Natural killer cell (primary cell): ENCODE results near the gene SMAD5. TPM values are rescaled to one million over a fixed set of nuclear protein-coding genes. Genes with fewer than 3 reads are reported as not detected.

ENCODE experiments used
- ATAC-seq, 3 donors: fragments of 150-1000 bp in 2 of 3; fragments of 200-7000 bp in 1 of 3; cut with Tn5 transposase; 1 replicate in 1 of 3; 2 replicates in 2 of 3; pipeline ENCODE4 v1.10.0; 2021; ENCODE audit warnings: mild to moderate bottlenecking in 2 of 3, moderate library complexity in 2 of 3
- DNase-seq, 2 donors: peaks; one replicate each; pipeline versions ENCODE4 v3.0.0 to v3.0.0-alpha.2; 2013 to 2021; ENCODE audit warnings: mixed read lengths in 1 of 2
- H3K27ac ChIP-seq: one replicate; pipeline ENCODE4 v1.5.1; 2013; ENCODE audit warnings: mild to moderate bottlenecking, low read length
- H3K27me3 ChIP-seq: one replicate; pipeline ENCODE4 v1.6.1; 2013; ENCODE audit warnings: low read length; ENCODE audit not compliant: control insufficient read depth, insufficient read depth
- H3K36me3 ChIP-seq: one replicate; pipeline ENCODE4 v1.6.1; 2013; ENCODE audit warnings: low read length; ENCODE audit not compliant: control insufficient read depth, insufficient read depth
- H3K4me1 ChIP-seq: one replicate; pipeline ENCODE4 v1.6.1; 2013; ENCODE audit warnings: low read length; ENCODE audit not compliant: control insufficient read depth, insufficient read depth
- H3K4me3 ChIP-seq: one replicate; pipeline ENCODE4 v1.5.1; 2013; ENCODE audit warnings: low read length
- H3K9me3 ChIP-seq: one replicate; pipeline ENCODE4 v1.6.1; 2013; ENCODE audit warnings: low read length; ENCODE audit not compliant: control insufficient read depth, insufficient read depth
- H3K27ac Mint-ChIP-seq, 2 donors: one replicate each; pipeline ENCODE4 v1.8.0; 2022; ENCODE audit warnings: mild to moderate bottlenecking in 2 of 2, mixed read lengths in 2 of 2, moderate library complexity in 1 of 2
- H3K27me3 Mint-ChIP-seq, 2 donors: one replicate each; pipeline ENCODE4 v1.8.0; 2022; ENCODE audit warnings: low read depth in 2 of 2, mixed read lengths in 2 of 2
- H3K36me3 Mint-ChIP-seq: one replicate; pipeline ENCODE4 v1.8.0; 2022; ENCODE audit warnings: mixed read lengths
- H3K4me1 Mint-ChIP-seq, 2 donors: one replicate each; pipeline ENCODE4 v1.8.0; 2022; ENCODE audit warnings: mixed read lengths in 2 of 2
- H3K4me3 Mint-ChIP-seq: one replicate; pipeline ENCODE4 v1.8.0; 2022; ENCODE audit warnings: mild to moderate bottlenecking, moderate library complexity, mixed read lengths
- H3K9me3 Mint-ChIP-seq, 2 donors: one replicate each; pipeline ENCODE4 v1.8.0; 2022; ENCODE audit warnings: mixed read lengths in 2 of 2
- CTCF ChIP-seq: fragments of 200-600 bp; IDR thresholded peaks from one replicate; pipeline ENCODE4 v1.8.0; 2022; ENCODE audit warnings: antibody characterized with exemption
- WGBS: methylation state at CpG from one replicate; pipeline ENCODE4 v1.1.7; 2013; ENCODE audit warnings: missing lambda C conversion rate; ENCODE audit not compliant: insufficient coverage; 5-methylcytosine and 5-hydroxymethylcytosine counted together
- intact Hi-C: fragments of 100-400 bp; cut with micrococcal nuclease; formaldehyde crosslinking; loops from one replicate; pipeline ENCODE4 v1.14.2; 2022
- total RNA-seq, 4 donors: library from RNA; stranded (reverse); fragments of 120-200 nt in 1 of 4; gene quantifications; one replicate each; pipeline versions ENCODE4 v1.2.3 to v1.2.4, GENCODE V29; 2013 to 2022

The SMAD5 gene
- total RNA-seq, 3 donors from 2014 or later (not counting 1 experiment from before 2014, with no cell fraction given) = 44.0 to 60.1 (median 54.1) TPM

GRCh38 chr5:136208916-136209315 is 76.3 kb downstream of the SMAD5 start:
- Histone ChIP-seq H3K36me3 (no peaks in the 10 kb centered on the region), H3K4me1 (no peaks in the 10 kb centered on the region), H3K27me3 (no peaks in the 10 kb centered on the region), H3K27ac (no peak overlapping the region), H3K9me3 (no peaks in the 10 kb centered on the region), H3K4me3 (no peak overlapping the region)
- intact Hi-C loops = no loop called here
- DNase-seq = no peak
- Mint-ChIP-seq H3K36me3 (no peaks in the 10 kb centered on the region), H3K9me3 (no peaks in the 10 kb centered on the region), H3K27ac (no peak overlapping the region), H3K4me3 (no peak overlapping the region), H3K4me1 (no peaks in the 10 kb centered on the region), H3K27me3 (peaks cover 7 to 11% of the 10 kb centered on the region in 2 donors)
- no peak for TF ChIP-seq CTCF
- WGBS = 50% methylated on average over 3 of the region's 3 CpGs
- ATAC-seq = no peak

- H3K36me3 ChIP-seq = no peaks in the 10 kb centered on the region
- no peak overlapping the region for H3K27ac Mint-ChIP-seq
- WGBS = 85% methylated on average over 14 of the region's 14 CpGs
- H3K4me3 Mint-ChIP-seq = no peak overlapping the region
- H3K9me3 Mint-ChIP-seq = no peaks in the 10 kb centered on the region
- intact Hi-C loops = no loop called here
- no peak overlapping the region for H3K27ac ChIP-seq
- ATAC-seq (no peak), DNase-seq (no peak)
- no peaks in the 10 kb centered on the region for H3K4me1 ChIP-seq
- TF ChIP-seq CTCF = no peak
- H3K9me3 ChIP-seq = no peaks in the 10 kb centered on the region
- H3K27me3 ChIP-seq = no peaks in the 10 kb centered on the region
- H3K4me3 ChIP-seq = no peak overlapping the region
- no peaks in the 10 kb centered on the region for H3K4me1 Mint-ChIP-seq
- peaks cover 4 to 6% of the 10 kb centered on the region in 2 donors for H3K27me3 Mint-ChIP-seq
- H3K36me3 Mint-ChIP-seq = no peaks in the 10 kb centered on the region
These were observed 76.8 kb downstream of the SMAD5 start for GRCh38 chr5:136209346-136209910.

GRCh38 chr5:136210259-136210658 is 77.6 kb downstream of the SMAD5 start:
- WGBS = 87% methylated on average over 4 of the region's 4 CpGs
- ATAC-seq (no peak), DNase-seq (no peak)
- intact Hi-C loops = loop anchor here (5.0 kb wide), 1 partner anchor 263 kb away; no protein-coding TSS in a partner anchor
- TF ChIP-seq CTCF = no peak
- no peaks in the 10 kb centered on the region for H3K9me3 ChIP-seq
- H3K27ac ChIP-seq = no peak overlapping the region
- H3K27me3 ChIP-seq = no peaks in the 10 kb centered on the region
- Mint-ChIP-seq H3K27ac (no peak overlapping the region), H3K4me1 (no peaks in the 10 kb centered on the region), H3K4me3 (no peak overlapping the region), H3K27me3 (peaks cover 4 to 6% of the 10 kb centered on the region in 2 donors), H3K9me3 (no peaks in the 10 kb centered on the region), H3K36me3 (no peaks in the 10 kb centered on the region)
- H3K4me3 ChIP-seq = no peak overlapping the region
- no peaks in the 10 kb centered on the region for H3K36me3 ChIP-seq
- no peaks in the 10 kb centered on the region for H3K4me1 ChIP-seq
